ENCODE results near the gene ZNF662. TPM values are rescaled to one million over a fixed set of nuclear protein-coding genes. Genes with fewer than 3 reads are reported as not detected.

Gene ZNF662
- total and polyA plus RNA-seq, 9 of the 15 experiments (the other 6 are each of a cell fraction or from before 2014, with no cell fraction given): 0.07 to 0.55 (median 0.27) TPM

DNA sequence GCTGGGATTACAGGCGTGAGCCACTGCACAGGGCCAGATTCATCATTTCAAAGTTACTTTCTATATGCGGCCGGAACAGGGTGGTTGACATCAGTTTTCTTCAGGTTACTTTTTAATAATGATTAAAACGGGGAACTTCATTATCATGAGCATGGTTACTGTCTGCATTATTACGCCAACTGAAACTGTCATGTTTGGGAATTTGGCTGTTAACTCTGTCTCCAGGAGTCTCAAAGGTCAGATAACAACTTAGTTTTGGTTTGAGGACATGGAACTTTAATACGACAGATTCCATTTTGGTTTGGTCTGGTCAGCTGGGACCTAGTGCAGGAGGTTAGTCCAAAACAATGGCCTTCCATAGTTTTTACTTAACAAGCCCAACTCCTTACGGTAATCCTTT, 38.8 kb upstream of the ZNF662 start:
- in situ Hi-C loops (cut with MboI) (no loop called here), intact Hi-C loops (cut with micrococcal nuclease) (no loop called here)
- H3K79me2 ChIP-seq (ENCODE audit: control insufficient read depth, insufficient read depth, low read length): no peaks in the 10 kb centered on the region
- H3K27ac ChIP-seq (ENCODE audit: extremely low read depth, low read depth, low read length): no peak overlapping the region
- BruUV-seq (replicated peaks): no TSS peak
- no peak overlapping the region for H3K9ac ChIP-seq (ENCODE audit: insufficient read depth in 1 of 2, low read depth in 2 of 2, low read length in 2 of 2)
- no peaks in the 10 kb centered on the region for H3K9me3 ChIP-seq (replicated peaks; ENCODE audit: control insufficient read depth, insufficient read depth, low read depth, low read length)
- no peaks in the 10 kb centered on the region; a peak in 1 of 5 replicates for H3K4me1 ChIP-seq (replicated peaks in 1 of 2; ENCODE audit: control insufficient read depth in 2 of 2, insufficient read depth in 2 of 2, low read length in 2 of 2)
- TF ChIP-seq RHOXF2B (CRISPR knock-in tag; conservative IDR thresholded peaks at IDR 0.05) (no peak), ZKSCAN3 (CRISPR knock-in tag; IDR thresholded peaks at IDR 0.05) (no peak), ZNF217 (CRISPR knock-in tag; IDR thresholded peaks at IDR 0.05) (no peak)
- TF ChIP-seq, protein P1, sequence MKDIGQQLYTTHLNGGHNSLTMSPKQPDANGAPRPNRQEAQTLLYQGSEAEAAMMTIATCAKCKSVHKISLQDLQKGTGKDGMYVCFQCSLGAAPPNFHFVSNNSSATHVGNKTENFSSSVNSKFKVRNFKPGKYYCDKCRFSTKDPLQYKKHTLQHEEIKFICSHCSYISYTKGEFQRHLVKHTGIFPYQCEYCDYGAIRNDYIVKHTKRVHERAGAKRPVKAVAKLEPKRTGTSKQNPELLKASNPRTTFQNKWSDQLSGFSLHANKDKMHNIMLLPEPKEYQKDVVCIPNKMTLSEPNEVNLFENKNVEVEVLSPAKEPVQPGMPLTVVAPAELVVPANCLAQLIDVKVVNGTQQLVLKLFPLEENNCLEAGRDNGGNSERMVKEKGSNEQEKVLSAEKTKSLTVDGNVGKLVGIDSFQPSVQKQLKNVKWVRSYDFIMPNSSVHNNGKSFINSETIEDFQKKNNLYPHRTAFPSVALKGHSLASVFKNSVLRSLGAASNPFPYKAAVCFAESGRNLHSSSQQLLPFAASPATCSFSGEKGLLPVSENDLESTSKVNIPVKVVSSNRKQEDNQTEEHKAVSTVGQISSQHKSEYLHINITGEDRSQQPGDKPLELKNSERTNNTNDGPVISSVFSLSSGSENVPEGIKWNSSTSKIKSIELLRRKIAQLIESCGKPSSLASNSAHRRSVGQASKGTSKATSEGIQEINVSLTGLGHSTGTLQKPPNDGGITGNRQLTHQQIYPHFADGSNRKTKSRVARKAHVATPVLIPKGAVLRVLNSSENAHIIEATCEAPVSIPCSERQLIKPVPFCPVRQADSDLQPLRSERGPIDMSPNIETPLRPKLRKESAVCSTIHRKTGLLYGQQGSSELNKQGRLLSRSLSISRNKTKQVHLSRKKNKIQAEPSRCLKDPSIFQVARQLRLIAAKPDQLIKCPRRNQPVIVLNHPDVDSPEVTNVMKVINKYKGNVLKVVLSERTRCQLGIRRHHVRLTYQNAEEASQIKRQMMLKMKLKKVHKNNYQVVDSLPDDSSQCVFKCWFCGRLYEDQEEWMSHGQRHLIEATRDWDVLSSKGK (CRISPR knock-in tag; IDR thresholded peaks at IDR 0.05): no peak
- peak in 1 of 4 experiments; percentile 2 for DNase-seq (ENCODE audit: extremely low read depth in 1 of 4, low spot score in 3 of 4)
- H4K20me1 ChIP-seq (replicated peaks; ENCODE audit: control insufficient read depth, insufficient read depth, low read length): peaks cover under 1% of the 10 kb centered on the region; the same call in 1 of the 2 replicates
- no peaks in the 10 kb centered on the region for H3K9me1 ChIP-seq (ENCODE audit: control insufficient read depth, insufficient read depth, low read length)
- ChIA-PET POLR2A (no interaction called here), CTCF (ENCODE audit: low intra/inter-chr PET ratio) (interaction anchor here (0.5 kb wide), 1 partner anchor 12 kb away, joined by 4 read pairs; no protein-coding TSS in a partner anchor)
- H2AFZ ChIP-seq (ENCODE audit: low read depth, low read length): no peak overlapping the region
- H3K36me3 ChIP-seq (ENCODE audit: control insufficient read depth, insufficient read depth, low read length): no peaks in the 10 kb centered on the region
- no peak for ATAC-seq
- no peak for FAIRE-seq
- H3K27me3 ChIP-seq (ENCODE audit: control insufficient read depth in 2 of 2, insufficient read depth in 2 of 2, low read length in 2 of 2): peaks cover 16 to 71% of the 10 kb centered on the region in 2 experiments; a peak in 4 of 5 replicates
- no peak overlapping the region for H3K4me2 ChIP-seq (ENCODE audit: insufficient read depth, low read length)
- WGBS (ENCODE audit: insufficient coverage, low coverage, missing lambda C conversion rate): 9% methylated on average over 7 of the region's 7 CpGs
- no peak overlapping the region for H3K4me3 ChIP-seq

Data from K562 (cell line).